Lower leg skin (tissue), 4 donors: Measurements from ENCODE around the gene DHRSX. TPM values are rescaled to one million over a fixed set of nuclear protein-coding genes. Genes with fewer than 3 reads are reported as not detected.
"Not testable (repeated sequence)": the region's sequence is repeated elsewhere in the genome, so short reads cannot be mapped to it uniquely, and the experiment has no call there.

ENCODE experiments used
- DNase-seq, 2 donors: peaks; one replicate each; pipeline ENCODE4 v3.0.0-alpha.2; 2019; ENCODE audit warnings: low spot score in 2 of 2
- H3K4me3 ChIP-seq: fragments of 200-600 bp; sonication (generic); 2 replicates; pipeline ENCODE4 v1.5.1; 2017; ENCODE audit warnings: mild to moderate bottlenecking, low read depth; ENCODE audit not compliant: poor library complexity, severe bottlenecking
- POLR2A ChIP-seq, 2 donors: fragments of 450-650 bp; IDR thresholded peaks; one replicate each; pipeline ENCODE4 v1.6.1; 2016 to 2017; ENCODE audit warnings: antibody characterized with exemption in 2 of 2, mild to moderate bottlenecking in 1 of 2, moderate library complexity in 1 of 2
- WGBS, 2 donors: methylation state at CpG; one replicate each; pipeline ENCODE4 v1.1.5; 2018; 5-methylcytosine and 5-hydroxymethylcytosine counted together
- intact Hi-C: fragments of 100-400 bp; cut with DNase I; formaldehyde crosslinking; loops from one replicate; pipeline ENCODE4 v1.15.0; 2023; ENCODE audit warnings: low total_unique reads
- total RNA-seq, 4 donors: library from RNA; depleted of rRNA; stranded (reverse); fragments of >200 nt; gene quantifications; one replicate each; pipeline ENCODE4 v1.1.0, GENCODE V29; 2016
- TF ChIP-seq, protein P1 (sequence below), 3 donors: fragments of 450-650 bp; IDR thresholded peaks; one replicate each; pipeline ENCODE4 v1.5.1; 2016; ENCODE audit warnings: antibody characterized with exemption in 3 of 3, mild to moderate bottlenecking in 3 of 3, moderate library complexity in 2 of 3

The DHRSX gene
- total RNA-seq, 4 donors from 2014 or later = 10.9 to 21.7 (median 16.2) TPM

DNA sequence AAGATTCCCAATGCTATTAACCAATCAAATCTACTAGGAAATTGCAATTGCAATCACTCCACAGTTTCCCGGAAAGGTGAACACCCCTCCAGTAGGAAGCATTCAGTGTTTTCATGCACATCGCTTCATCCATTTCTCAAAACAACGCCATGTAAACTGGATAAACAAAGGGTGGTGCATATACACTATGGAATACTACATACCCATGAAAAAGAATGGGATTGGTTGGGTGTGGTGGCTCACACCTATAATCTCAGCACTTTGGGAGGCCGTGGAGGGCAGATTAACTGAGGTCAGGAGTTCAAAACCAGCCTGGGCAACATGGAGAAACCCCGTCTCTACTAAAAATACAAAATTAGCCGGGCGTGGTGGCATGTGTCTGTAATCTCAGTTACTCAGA, 29.1 kb downstream of the DHRSX start:
- TF ChIP-seq, protein P1, sequence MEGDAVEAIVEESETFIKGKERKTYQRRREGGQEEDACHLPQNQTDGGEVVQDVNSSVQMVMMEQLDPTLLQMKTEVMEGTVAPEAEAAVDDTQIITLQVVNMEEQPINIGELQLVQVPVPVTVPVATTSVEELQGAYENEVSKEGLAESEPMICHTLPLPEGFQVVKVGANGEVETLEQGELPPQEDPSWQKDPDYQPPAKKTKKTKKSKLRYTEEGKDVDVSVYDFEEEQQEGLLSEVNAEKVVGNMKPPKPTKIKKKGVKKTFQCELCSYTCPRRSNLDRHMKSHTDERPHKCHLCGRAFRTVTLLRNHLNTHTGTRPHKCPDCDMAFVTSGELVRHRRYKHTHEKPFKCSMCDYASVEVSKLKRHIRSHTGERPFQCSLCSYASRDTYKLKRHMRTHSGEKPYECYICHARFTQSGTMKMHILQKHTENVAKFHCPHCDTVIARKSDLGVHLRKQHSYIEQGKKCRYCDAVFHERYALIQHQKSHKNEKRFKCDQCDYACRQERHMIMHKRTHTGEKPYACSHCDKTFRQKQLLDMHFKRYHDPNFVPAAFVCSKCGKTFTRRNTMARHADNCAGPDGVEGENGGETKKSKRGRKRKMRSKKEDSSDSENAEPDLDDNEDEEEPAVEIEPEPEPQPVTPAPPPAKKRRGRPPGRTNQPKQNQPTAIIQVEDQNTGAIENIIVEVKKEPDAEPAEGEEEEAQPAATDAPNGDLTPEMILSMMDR (IDR thresholded peaks at IDR 0.05) = no peak
- no peak for TF ChIP-seq POLR2A (IDR thresholded peaks at IDR 0.05)
- DNase-seq = no peak
- H3K4me3 ChIP-seq = no peak overlapping the region
- intact Hi-C loops = no loop called here
- WGBS, 2 donors = 95 to 97% methylated on average over 7 of the region's 7 CpGs

DNA sequence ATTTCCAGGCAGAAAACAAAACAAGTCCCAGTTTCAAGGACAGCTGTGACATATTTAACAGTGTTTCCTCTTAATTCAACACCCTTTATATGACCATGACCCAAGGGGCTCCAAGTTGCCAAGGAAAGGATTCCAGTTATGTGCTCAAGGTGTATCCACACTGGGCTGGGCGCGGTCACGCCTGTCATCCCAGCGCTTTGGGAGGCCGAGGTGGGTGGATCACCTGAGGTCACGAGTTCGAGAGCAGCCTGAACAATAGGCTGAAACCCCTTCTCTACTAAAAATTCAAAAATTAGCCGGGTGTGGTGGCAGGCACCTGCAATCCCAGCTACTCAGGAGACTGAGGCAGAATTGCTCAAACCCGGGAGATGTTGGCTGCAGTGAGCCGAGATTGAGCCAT, 29.6 kb downstream of the DHRSX start:
- H3K4me3 ChIP-seq, DNase-seq, intact Hi-C loops: not testable (repeated sequence)
- 95 to 97% methylated on average over 10 of the region's 10 CpGs for WGBS, 2 donors

DNA sequence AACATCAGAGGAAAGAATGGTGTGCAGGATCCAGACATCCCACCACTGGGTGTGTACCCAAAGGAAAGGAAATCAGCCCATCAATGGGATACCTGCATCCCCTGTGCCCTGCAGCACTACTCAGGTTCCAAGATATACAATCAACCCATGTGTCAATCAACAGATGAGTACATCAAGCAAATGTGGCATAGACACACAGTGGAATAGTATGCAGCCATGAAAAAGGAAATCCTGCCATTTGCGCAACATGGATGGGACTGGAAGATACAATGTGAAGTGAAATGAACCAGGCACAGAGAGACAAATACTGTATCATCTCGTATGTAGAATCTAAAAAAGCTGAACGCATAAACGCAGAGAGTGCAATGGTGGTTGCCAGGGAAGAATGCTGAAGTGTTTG, 30.9 kb downstream of the DHRSX start:
- 93 to 97% methylated on average over 4 of the region's 4 CpGs for WGBS, 2 donors
- DNase-seq, H3K4me3 ChIP-seq, intact Hi-C loops: not testable (repeated sequence)

DNA sequence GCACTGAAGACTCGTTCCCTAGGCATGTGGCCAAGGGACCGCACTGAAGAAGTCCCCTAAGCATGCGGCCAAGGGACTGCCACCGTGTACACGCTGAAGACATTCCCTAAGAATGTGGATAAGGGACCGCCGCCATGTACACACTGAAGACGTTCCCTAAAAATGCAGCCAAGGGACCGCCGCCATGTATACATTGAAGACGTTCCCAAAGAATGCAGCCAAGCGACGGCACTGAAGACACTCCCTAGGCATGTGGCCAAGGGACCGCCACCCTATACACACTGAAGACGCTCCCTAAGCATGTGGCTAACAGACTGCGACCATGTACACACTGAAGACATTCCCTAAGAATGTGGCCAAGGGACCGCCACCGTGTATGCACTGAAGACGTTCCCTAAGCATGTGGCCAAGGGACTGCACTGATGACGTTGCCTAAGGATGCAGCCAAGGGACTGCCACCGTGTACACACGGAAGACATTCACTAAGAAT, 31.5 kb downstream of the DHRSX start:
- WGBS, 2 donors = 84 to 92% methylated on average over 22 of the region's 22 CpGs
- no peak overlapping the region for H3K4me3 ChIP-seq
- intact Hi-C loops = no loop called here
- no peak for TF ChIP-seq POLR2A (IDR thresholded peaks at IDR 0.05)
- TF ChIP-seq, protein P1 (IDR thresholded peaks at IDR 0.05) = no peak
- no peak for DNase-seq

DNA sequence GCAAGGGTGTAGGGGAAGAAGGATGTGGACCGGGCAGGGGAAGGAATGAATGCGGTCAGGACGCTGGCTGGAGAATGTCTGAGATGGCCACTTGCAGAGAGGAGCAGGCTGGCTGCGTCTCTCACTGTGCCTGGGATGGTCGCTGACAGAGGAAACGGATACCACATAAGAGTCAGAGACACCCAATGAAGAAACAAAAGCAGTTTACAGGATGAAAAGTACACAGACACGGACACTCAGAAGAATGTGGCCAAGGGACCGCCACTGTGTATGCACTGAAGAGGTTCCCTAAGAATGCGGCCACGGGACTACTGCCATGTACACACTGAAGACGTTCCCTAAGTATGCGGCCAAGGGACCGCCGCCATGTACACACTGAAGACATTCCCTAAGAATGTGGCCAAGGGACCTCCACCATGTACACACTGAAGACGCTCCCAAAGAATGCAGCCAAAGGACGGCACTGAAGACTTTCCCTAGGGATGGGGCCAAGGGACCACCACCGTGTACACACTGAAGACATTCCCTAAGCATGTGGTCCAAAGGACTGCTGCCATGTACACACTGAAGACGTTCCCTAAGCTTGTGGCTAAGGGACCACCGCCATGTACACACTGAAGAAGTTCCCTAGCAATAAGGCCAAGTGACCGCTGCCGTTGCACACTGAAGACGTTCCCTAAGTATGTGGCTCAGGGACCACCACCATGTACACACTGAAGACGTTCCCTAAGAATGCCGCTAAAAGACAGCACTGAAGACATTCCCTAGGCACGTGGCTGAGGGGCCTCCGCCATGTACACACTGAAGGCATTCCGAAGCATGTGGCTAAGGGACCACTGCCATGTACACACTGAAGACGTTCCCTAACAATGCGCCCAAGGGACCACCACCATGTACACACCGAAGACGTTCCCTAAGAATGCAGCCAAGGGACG, 32.2 kb downstream of the DHRSX start:
- no peak overlapping the region for H3K4me3 ChIP-seq
- 85 to 92% methylated on average over 32 of the region's 32 CpGs for WGBS, 2 donors
- intact Hi-C loops = no loop called here
- DNase-seq = no peak
- no peak for TF ChIP-seq POLR2A (IDR thresholded peaks at IDR 0.05)
- TF ChIP-seq, protein P1 (IDR thresholded peaks at IDR 0.05) = no peak

DNA sequence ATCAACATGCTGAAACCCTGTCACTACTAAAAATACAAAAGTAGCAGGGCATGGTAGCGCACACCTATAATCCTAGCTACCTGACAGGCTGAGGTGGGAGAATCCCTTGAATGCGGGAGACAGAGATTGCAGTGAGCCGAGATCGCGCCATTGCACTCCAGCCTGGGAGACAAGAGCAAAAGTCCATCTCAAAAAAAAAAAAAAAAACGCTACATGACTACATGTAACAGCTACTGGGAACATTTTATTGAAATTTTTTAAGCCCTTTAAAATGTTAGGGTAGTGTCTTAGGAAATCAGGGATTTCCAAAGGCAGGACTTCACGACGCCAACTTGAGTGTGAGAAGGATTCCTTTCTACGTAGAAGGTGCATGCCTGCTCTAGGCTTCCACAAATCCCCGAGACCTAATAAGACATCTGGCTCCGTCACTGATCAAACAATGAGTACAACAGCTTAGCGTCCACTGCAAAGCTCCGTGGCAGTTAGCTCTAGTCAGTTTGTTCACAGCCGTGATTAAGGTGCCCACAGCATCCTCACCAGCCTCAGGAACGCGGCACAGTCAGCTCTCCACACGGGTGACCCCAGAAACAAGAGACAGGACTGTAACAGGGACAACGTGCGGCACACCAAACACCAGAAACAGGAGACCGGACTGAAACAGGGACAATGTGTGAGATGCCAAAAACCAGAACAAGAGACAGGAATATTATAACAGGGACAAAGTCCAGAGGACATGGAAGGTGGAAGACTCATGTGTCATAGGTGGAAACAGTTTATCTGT, 33.7 kb downstream of the DHRSX start:
- no peak overlapping the region for H3K4me3 ChIP-seq
- WGBS, 2 donors = 85% methylated on average over 20 of the region's 20 CpGs
- intact Hi-C loops = no loop called here
- DNase-seq = no peak
- no peak for TF ChIP-seq POLR2A (IDR thresholded peaks at IDR 0.05)
- TF ChIP-seq, protein P1 (IDR thresholded peaks at IDR 0.05) = no peak
